IPS DF 4.7 (cell line): ENCODE results near the gene DGKG.

Experiments used
- DNase-seq: peaks from one replicate; pipeline ENCODE4 v3.0.0-alpha.2; 2013; ENCODE audit warnings: low spot score; ENCODE audit errors: extremely low read depth

The DGKG gene

DNA sequence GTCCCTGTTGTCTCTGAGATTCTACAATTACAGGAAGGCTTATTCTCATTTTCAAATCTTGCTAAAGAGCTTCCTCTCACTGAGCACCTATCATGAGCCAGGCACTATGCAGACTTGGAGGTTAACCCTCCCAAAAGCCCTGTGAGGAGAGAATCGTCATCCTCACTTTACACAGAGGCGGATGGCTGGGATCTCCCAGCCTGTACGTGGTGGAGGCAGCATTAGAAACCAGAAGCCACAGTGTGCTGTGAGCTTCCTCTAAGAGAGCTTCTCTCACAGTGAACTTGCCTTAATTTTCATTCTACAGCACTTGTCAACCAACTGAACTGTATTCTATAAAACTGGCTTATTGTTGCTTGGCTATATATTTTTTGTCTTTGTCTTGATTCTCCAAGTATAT lies 6.1 kb upstream of the DGKG start:
- DNase-seq: no peak

DNA sequence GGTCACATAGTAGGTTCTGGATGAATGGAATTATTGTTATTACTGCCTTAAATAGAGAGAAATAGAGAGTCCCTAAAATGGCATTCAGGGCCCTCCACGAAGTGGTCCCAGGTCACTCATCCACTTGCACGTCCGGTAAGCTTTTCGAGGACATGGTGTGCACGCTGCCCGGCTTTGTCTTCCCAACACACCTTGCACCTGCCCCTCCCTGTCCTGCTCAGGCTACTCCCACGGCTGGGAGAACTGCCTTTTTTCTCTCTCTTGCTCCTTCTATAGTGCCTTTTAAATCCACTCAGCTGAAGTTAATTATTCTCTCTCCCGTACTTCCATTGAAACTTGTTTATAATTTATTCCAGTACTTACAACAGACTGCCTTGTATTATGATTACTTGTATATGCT lies 5.6 kb upstream of the DGKG start:
- DNase-seq: no peak

DNA sequence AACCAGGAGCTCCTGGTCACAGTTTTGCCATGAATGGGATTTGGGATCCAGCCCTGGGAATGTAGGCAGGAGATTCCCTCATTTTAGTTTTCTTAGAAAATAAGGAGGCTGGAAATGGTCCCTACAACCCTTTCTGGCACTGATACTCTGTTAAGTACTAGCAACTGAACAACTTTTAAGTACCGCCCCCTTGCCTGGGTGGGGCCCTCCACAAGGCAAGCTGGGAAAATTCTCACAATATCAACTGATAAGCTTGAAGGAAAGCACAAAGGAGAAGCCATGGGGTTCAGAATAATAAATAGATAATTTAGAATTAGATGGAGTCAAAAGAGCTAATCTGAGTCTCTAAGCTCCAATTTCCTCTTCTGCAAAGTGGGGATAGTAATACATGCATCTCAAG lies 4.2 kb upstream of the DGKG start:
- no peak for DNase-seq

DNA sequence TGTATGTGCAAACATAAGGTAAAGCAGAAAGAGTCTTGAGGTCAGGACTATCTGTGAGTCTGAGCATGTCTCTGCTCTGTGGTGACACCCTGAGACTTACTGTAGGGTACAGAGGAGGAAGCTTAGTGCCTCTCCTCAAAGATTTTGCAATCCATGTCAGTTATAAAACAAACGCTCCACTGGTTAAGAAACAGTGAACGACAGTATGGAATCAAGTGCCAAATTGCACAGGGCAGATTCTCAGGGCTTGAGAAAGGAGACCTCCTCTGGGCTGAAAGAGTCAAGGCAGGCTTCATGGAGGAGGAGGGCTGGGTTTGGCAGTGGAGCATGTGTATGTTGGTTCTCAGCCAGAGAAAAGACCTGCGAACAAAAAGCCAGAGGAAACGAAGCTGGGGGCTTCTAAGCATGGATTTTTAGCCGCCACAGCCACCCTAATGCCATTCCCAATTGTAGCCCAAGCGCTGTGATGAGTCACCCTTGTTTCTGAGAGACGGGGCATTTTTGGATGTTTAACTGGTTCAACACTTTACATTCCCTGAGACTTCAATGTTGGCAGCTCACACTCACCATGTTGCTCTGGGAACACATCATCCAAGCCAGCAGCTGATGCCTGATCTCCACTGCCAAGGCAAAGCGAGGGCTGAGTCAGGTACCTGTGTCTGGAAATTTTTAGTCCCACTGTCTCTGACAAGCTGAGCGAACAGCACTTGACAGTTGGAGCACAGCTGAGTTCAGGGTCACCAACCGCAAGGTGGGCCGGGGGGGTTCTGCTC lies 3.4 kb upstream of the DGKG start:
- no peak for DNase-seq

DNA sequence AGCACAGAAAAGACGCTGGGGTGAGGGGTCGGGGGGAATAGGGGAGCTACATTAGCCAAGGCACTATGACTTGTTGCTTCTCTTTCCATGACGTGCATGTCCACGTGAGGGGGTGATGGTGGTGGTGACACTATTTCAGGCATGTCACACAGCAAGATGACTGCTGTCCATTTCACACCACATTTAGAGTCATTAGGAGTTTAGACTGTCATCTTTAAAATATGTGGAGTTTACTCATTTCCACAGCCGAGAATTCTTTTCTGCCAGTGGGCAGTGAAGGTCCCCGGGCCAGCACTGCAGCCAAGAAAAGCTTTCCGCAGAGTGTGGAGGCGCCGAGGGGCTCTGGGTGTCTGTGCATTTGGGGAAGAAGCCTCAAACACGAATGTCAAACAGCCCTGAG lies 954 bp upstream of the DGKG start:
- DNase-seq: no peak

DNA sequence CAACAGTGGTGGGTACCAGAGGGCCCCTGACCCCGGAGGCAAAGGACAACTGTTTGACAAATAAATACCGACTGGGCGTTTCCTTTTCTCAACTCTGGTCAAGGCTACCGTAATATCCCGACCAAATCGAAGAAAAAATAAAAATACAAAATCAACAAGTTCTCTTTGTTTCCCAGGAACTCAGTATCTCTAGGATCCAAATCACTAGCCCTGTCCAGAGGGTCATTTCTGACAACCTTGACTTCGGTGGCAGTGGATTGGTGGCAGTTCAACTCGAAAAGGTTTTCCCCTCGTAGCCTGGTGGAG lies 456 bp upstream of the DGKG start:
- DNase-seq: no peak

DNA sequence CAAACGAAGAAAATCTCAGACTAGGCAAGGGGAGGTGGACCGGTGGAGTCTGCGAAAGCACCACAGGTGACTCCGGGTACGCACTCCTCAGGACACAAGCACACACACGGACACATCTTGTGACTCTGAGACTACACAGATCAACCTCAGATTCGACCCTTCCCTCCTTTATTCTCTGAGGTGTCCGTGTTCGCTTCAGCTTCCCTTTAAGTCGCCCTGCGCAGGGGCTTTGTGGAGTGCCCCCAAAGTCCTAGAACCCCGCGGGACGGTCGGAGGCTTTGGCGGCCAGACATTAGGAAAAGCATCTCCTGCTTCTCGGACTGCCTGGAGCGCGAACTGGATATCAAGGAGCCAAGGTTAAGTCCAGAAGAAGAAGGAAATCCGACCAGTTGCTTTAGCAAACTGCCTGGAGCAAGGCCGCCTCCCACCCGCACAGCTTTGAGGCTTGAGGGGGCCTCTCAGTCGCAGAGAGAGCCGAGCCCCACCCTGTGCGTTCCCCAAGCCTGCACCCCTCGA lies 730 bp downstream of the DGKG start:
- no peak for DNase-seq

DNA sequence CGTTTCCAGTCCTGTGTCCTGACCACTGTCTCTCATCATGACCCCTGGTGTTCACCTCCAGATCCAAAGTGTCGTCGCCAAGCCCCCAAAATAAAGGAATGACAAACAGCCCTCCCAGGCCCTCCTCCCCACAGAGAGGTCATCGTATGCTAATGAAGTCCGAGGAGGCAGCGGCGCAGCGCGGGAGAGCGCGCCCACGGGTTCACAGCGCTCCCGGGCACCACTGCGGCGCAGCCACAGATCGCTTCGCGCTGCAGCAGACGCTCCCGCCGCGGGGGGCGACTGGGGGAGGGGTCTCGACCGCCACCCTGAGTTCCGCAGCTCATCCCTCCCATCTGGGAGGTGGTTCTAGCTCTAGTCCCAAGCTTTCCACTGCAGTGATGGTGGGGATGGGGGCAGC lies 1.3 kb downstream of the DGKG start:
- DNase-seq: no peak

DNA sequence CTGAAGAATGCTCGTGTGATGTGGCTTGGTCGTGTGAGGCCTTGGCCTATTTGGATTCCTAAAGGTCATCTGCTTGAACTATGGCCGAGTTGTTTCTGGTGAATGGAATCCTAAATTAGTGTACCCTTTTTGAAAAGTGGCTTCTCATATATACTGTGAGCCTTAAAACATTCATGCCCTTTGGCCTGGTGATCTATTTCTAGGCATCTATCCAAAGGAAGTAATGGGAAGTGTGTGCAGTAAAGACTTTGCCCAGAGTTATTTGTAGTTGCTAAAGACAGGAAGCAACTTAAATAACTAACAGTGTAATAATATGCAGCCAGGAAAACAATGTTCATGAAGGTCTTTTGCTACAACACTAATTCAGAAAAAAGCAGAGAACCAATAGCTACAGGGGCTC lies 3.0 kb downstream of the DGKG start:
- no peak for DNase-seq

DNA sequence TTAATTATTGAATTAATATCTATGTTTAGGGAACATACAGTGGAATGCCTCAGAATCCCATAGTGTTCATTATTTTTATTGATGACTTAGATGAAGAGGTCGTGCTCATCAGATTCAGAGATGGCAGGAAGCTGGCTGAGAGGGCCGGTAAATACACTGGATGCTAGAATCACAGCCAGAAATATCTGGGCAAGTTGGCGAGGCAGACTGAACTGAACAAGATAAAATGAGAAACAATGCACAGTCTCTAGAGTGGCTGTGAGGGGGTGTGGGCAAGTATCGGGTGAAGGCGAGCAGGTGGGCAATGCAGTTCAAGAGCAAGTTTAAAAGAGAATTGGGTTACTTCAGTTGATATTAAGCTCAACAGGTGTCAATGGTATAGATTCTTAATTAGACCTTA lies 5.9 kb downstream of the DGKG start:
- DNase-seq: no peak

DNA sequence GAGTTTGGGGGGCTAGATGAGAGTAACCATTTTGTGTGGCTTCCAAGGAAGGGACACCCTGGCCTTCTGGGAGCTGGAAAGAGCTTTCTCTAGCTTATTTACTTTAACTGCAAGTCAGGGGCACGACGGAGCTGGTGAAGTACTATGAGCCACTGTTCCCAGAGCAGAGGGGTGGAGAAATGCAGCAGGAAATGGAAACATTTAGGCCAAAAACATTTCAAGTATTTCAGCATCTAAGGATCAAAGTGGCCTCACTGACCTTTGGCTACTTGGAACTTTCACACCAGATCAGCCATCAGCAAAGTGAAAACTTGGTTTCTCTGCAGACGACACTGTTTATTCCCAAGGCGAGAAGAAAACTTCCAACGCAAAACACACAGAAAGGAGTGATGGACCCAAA lies 7.9 kb downstream of the DGKG start:
- DNase-seq: no peak

DNA sequence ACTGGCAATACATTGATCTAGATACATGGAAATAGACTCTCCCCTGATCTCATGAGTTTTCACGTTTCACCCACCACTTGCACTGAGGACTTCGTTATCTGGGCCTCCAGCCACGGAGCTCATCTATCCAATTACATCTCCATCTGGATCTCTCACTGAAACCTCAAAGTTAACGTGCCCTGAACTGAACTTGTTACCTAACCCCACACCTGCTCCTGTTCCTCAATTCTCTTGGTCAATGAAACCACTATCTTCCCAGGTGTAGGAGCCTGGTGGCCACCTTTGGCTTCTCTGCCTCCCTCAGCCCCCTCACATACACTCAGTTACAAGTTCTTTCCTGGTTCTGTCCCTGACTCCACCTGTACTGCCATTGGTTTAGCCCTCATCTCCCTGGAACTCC lies 9.7 kb downstream of the DGKG start:
- DNase-seq: no peak

DNA sequence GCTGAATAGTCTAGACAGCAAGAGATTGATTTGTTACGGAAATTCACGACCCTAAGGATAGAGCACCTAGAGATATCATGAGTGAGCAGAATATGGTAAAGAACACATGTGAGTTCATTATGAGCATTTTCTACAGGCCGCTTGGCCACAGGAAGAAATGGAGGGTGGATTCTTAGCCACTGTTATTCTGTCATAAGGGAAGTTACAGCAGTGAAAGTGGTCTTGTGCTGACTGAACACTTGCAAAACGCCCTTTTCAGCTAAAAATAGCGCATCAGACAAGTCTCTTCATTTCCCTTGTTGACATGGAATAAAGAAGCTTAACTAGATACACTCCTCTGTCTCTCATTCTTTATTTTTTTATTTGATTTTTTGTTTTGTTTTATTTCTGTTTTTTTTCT lies 19.8 kb downstream of the DGKG start:
- no peak for DNase-seq

DNA sequence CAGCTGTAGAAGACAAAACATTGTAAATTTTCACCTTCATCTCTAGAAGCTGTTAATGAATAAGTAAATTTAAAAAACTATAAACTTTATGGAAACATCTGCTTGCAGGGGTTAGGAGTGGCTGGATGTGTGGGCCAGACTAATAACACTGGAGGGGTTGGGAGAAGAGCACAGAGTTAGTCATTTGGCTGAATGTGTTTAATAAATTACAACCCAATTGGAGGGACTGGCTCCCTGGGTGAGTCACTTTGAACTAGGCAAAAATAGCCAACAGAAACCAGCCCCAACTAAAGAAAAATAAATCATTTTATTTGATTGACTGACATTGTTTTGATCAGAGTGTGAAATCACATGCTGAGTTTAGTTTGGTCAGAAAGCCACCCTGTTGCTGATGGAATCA lies 21.8 kb downstream of the DGKG start:
- no peak for DNase-seq

DNA sequence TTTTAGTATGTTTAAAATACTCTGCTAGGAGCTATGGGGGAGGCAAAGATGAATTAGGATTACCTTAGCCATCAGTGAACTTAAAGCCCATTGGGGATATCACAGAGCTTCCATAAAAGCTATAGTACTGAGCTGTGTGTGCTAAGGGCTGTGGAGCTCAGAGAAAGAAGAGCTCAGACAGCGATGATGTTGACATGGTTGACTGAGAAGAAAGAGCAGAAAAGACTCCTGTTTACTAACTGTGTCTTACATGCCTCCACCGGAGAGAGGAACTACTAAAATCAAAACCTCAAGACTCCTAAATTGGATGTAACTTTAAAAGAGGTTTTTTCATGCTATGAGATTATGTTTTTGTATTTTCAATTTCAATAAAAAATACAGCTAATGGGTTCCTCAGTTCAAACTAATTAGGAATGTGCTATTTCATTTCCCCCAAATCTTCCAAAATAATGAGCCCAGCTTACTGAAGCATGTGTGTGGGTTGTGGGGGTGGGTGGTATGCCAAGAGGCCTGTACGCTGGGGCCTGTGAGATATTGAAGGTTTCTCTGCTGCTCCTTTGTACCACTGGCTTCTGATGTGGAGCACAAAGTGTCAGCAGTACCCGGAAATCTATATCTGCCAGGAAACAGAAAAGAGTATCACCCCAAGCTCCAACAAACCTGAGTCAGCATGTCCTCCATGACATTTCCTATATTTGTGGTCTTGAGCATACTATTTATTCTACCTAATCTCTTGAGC lies 22.7 kb downstream of the DGKG start:
- no peak for DNase-seq

DNA sequence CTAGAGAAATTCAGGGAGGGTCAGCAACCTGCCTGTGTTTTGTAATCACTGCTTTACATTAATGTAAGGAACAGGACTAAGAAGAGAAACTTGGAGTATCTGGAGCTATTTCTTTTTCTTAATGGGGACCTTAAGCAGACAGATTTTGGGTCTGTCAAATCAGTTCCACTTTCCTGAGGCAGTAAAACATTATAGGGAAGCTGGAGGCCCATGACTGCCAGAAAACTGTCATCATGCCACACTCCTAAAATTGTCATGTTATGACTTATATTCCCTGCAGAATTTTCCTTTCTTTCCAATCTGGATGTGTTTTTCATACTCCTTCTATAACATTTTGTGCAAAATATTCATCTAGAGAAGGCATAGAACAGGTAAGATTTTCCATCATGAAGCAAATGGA lies 28.8 kb downstream of the DGKG start:
- DNase-seq: no peak

DNA sequence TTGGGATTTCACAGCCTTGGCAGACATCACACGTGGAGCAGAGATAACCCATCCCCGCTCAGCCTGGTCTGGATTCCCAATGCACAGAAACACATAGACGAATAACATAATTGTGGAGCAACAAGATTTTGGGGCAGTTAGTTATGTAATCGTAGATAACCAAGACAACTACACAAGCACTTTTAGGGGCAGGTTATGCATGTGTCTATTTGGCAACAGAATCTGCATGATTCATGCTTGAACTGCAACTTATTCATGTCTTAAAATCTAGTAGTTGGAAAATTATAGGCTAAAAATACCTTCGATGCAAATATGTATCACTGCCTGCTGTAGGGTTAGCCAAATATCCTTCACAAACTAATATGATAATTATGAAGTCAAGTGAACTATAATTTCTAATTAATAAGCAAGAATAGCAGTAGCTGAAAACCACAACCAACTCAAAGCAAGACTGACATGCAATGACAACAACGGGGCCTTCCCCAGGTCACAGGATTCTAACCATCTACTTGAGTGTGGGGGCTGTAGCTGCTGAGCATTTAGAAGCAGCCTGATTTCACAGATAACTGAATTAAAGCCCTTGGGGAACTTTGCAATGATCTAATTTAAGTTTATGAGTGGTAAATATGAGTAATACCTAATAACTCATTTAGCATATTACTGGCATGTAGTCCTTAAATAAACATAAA lies 31.1 kb downstream of the DGKG start:
- no peak for DNase-seq

DNA sequence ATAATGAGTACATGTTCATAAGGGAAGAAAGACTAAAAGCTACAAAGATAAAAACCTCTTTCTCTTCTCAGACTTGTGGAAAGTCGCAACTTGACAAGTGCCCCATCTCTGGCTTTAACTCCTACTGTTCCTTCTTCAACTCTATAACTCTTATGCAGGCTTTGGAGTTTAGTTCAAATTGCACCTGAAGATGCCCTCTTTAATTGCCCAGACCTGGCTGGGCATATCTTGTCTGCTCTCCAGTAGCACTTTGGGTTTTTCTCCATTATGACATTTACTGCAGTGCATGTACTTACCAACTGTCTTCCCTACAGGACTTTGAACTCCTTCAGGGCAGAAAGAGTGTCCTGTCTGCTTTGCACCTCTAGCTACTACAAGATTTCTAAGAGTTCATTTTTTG lies 32.4 kb downstream of the DGKG start:
- DNase-seq: no peak

DNA sequence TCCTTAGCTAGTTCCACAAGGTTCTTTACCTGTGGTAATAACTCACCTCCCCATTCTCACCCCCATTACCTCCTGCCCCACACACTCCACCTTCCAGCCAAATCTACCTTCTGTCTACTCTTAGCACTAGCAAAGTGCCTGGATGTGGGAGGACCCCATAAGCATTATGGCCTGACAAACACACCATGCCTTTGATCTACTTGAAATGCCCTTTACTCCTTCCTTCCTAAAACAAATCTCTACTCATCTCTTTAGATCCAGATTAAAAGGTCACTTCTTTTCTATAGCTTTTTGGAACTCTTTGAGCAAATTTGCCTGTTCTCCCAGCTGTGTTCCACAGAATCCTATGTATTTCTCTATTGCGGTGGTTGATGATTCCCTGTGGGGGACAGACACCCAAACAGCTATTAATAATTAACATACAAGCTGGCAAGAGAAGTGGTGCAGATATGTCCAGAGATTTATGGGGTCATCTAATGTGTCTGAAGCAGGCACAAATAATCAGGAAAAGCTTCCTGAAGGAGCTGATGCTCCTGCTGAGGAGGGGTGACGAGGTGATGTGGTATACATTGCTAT lies 34.0 kb downstream of the DGKG start:
- no peak for DNase-seq

DNA sequence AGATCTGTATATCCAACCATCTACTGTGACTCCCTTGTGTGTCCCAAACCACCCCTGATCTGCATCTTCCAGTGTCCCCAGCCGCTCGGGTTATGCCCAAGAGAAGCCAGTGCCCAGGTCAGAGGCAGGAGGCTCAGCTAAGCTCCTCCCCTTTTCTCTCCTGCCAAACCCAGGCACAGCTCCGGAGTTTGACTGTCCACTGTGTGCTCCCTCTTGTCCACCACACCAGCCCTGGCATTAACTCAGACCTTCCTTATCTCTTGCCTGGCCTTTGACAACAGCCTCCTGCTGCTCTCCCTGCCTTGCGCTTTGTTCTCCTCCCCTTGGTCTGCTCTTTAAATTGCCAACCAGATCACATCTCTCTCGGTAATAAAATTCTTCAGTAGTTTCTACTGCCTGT lies 39.3 kb downstream of the DGKG start:
- no peak for DNase-seq

DNA sequence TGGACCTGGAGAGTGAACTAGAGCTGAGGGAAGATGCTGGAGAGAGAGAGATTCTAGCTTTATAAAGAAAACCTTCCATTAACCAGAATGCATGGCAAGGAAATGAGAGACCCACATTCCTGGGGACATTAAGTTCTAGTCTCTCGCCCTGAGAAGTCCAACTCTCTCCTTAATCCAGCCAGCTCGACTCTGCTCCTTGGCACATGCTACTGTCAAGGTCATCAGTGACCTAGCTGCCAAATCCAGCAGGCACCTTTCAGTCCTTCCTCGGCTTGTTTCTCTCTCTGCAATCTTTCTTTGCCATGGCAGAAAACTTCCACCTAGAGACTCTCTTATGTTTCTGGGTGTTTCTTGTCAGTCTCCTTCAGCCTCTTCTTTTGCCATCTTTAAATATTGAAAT lies 40.3 kb downstream of the DGKG start:
- no peak for DNase-seq

DNA sequence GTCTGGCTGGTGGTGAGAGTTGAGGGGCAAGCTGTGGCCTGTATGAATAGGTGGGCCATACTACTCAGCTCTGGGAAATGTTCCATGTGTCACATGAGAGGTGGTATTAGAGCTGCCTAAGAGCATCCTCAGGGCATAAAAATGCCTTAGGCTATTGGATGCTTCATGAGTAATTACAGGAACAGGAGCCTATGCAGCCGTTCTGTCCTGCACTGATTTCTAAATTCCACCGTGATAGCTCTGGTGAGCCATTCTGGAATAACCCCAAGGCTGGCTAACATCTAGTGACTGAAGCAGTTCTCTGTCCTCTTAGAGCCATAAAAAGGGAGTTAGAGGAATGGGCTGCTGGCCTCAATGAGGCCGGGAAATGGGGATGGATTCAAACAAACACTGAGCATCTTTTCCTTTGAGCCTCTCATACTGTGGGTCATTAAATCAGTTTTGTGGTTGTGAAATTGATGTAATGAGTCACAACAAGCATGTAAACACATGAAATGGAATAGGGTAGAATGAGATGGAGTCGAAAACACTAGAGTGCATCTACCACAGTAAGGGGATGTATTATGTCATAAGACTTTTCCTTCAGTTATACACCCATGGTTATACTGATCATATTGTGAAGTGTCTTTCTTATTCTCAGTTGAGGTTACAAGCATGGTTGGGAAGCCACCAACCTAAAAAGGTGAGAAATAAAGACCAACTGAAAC lies 41.0 kb downstream of the DGKG start:
- DNase-seq: no peak
